GM23248 (cell line): ENCODE results near the gene SEMA3D.

ENCODE experiments used
- EZH2 ChIP-seq: fragments of 200-600 bp; sonication (generic); IDR thresholded peaks from 2 replicates; pipeline ENCODE4 v1.6.1; 2018; ENCODE audit warnings: antibody characterized with exemption, mild to moderate bottlenecking; ENCODE audit not compliant: insufficient read depth, poor library complexity, severe bottlenecking
- EZH2phosphoT487 ChIP-seq: fragments of 200-600 bp; sonication (generic); IDR thresholded peaks from 2 replicates; pipeline ENCODE4 v1.6.1; 2018; ENCODE audit warnings: antibody characterized with exemption, moderate library complexity, mild to moderate bottlenecking, low read depth; ENCODE audit not compliant: insufficient read depth

DNA sequence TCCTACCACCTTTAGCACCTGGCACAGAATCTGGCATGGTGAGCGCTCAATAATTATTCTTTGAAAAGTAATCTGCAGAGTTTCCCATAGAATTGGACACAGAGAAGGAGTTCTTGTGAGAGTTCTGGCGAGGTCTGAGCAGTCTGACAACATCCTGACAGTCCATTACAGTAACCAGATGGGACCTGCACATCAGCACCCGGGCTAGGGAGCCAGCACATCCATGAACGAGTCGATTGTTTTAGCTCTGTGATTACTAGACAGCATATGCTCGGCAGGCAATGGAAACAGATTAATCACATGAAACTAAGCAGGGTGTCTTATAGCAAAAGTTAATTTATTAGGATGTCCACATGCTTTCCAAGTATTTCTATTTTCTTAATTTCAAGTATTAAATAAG is 96.7 kb downstream of the SEMA3D start:
- TF ChIP-seq EZH2: no peak
- no peak for TF ChIP-seq EZH2phosphoT487
